IMR-90 (cell line): ENCODE measurements around the gene NINJ2. TPM values are rescaled to one million over a fixed set of nuclear protein-coding genes. Genes with fewer than 3 reads are reported as not detected.

Source experiments
- ATAC-seq: fragments of 200-7000 bp; cut with Tn5 transposase; 2 replicates; pipeline ENCODE4 v1.9.1; 2020; ENCODE audit warnings: low read depth, mild to moderate bottlenecking, moderate library complexity
- BruUV-seq: library from RNA; stranded (reverse); fragments of 400-500 nt; replicated peaks from 2 replicates; lab custom pipeline; 2021; lab: Mats Ljungman, UMichigan
- CTCF ChIA-PET: fragments of 300-600 bp; formaldehyde crosslinking; extraction: SDS; loops from one replicate; lab custom pipeline; 2021; ENCODE audit warnings: antibody characterized with exemption; lab: Yijun Ruan, JAX
- POLR2A ChIA-PET: fragments of 300-600 bp; sonication (Branson Sonifier 250); formaldehyde crosslinking; loops from one replicate; lab custom pipeline; 2022; ENCODE audit warnings: antibody characterized with exemption; ENCODE audit not compliant: unreplicated experiment; lab: Charles Lee
- DNase-seq: peaks from one replicate; pipeline ENCODE4 v3.0.0; 2013
- H2AFZ ChIP-seq: replicated peaks from 2 replicates; pipeline ENCODE3; 2013; ENCODE audit warnings: low read length, mild to moderate bottlenecking; ENCODE audit not compliant: poor library complexity
- H2AK5ac ChIP-seq: 2 replicates; pipeline ENCODE4 v1.6.1; 2013; ENCODE audit warnings: low read depth, low read length, inconsistent platforms
- H2AK9ac ChIP-seq: replicated peaks from 2 replicates; pipeline ENCODE3; 2013; ENCODE audit warnings: mild to moderate bottlenecking, low read depth, low read length, moderate library complexity; ENCODE audit not compliant: poor library complexity
- H2BK120ac ChIP-seq: 2 replicates; pipeline ENCODE4 v1.6.1; 2013; ENCODE audit warnings: low read depth, low read length, inconsistent platforms
- H2BK15ac ChIP-seq: 3 replicates; pipeline ENCODE4 v1.6.1; 2013; ENCODE audit warnings: low read depth, low read length, inconsistent platforms
- H2BK20ac ChIP-seq: 2 replicates; pipeline ENCODE4 v1.6.1; 2013; ENCODE audit warnings: low read depth, mild to moderate bottlenecking, inconsistent platforms, low read length, moderate library complexity
- H2BK5ac ChIP-seq: 2 replicates; pipeline ENCODE4 v1.6.1; 2013; ENCODE audit warnings: mild to moderate bottlenecking, low read depth, low read length, inconsistent platforms; ENCODE audit not compliant: poor library complexity, severe bottlenecking
- H3K14ac ChIP-seq: replicated peaks from 2 replicates; pipeline ENCODE4 v1.6.1; 2013; ENCODE audit warnings: low read depth, low read length, inconsistent platforms
- H3K18ac ChIP-seq: 2 replicates; pipeline ENCODE4 v1.6.1; 2013; ENCODE audit warnings: low read depth, low read length, control low read depth
- H3K23ac ChIP-seq: 2 replicates; pipeline ENCODE4 v1.6.1; 2013; ENCODE audit warnings: low read depth, low read length, inconsistent platforms
- H3K27ac ChIP-seq: 2 replicates; pipeline ENCODE4 v1.5.1; 2013; ENCODE audit warnings: mild to moderate bottlenecking, control low read depth, low read length; ENCODE audit not compliant: insufficient read depth
- H3K27me3 ChIP-seq: 2 replicates; pipeline ENCODE4 v1.6.1; 2013; ENCODE audit warnings: low read length; ENCODE audit not compliant: control insufficient read depth, insufficient read depth
- H3K36me3 ChIP-seq: 2 replicates; pipeline ENCODE4 v1.6.1; 2013; ENCODE audit warnings: low read length, mixed read lengths; ENCODE audit not compliant: control insufficient read depth, insufficient read depth
- H3K4ac ChIP-seq: 2 replicates; pipeline ENCODE4 v1.6.1; 2013; ENCODE audit warnings: low read depth, low read length, inconsistent platforms
- H3K4me1 ChIP-seq: 2 replicates; pipeline ENCODE4 v1.6.1; 2013; ENCODE audit warnings: low read length, mixed read lengths; ENCODE audit not compliant: control insufficient read depth, insufficient read depth
- H3K4me2 ChIP-seq: 2 replicates; pipeline ENCODE4 v1.6.1; 2013; ENCODE audit warnings: low read depth, mild to moderate bottlenecking, control low read depth, low read length, moderate library complexity
- H3K4me3 ChIP-seq: 2 replicates; pipeline ENCODE4 v1.5.1; 2013; ENCODE audit warnings: low read depth, mild to moderate bottlenecking, control low read depth, low read length, moderate library complexity; ENCODE audit not compliant: insufficient read depth
- H3K56ac ChIP-seq: 2 replicates; pipeline ENCODE4 v1.6.1; 2013; ENCODE audit warnings: low read length, inconsistent platforms; ENCODE audit not compliant: insufficient read depth; ENCODE audit errors: extremely low read depth
- H3K79me1 ChIP-seq, 2 experiments: 2 replicates each; pipeline ENCODE4 v1.6.1; 2013; ENCODE audit warnings: low read length in 2 of 2, inconsistent platforms in 1 of 2, low read depth in 1 of 2
- H3K9ac ChIP-seq: 2 replicates; pipeline ENCODE4 v1.6.1; 2013; ENCODE audit warnings: low read depth, low read length, control low read depth
- H3K9me1 ChIP-seq: 2 replicates; pipeline ENCODE4 v1.6.1; 2013; ENCODE audit warnings: low read length, inconsistent platforms; ENCODE audit not compliant: insufficient read depth
- H3K9me3 ChIP-seq: 2 replicates; pipeline ENCODE4 v1.6.1; 2013; ENCODE audit warnings: low read length; ENCODE audit not compliant: control insufficient read depth, insufficient read depth
- H4K20me1 ChIP-seq: 2 replicates; pipeline ENCODE4 v1.6.1; 2013; ENCODE audit warnings: low read length, inconsistent platforms; ENCODE audit not compliant: insufficient read depth
- H4K5ac ChIP-seq: 2 replicates; pipeline ENCODE4 v1.6.1; 2013; ENCODE audit warnings: mild to moderate bottlenecking, low read depth, low read length, control low read depth
- H4K8ac ChIP-seq, 2 experiments: 2 replicates each; pipeline ENCODE4 v1.6.1; 2013; ENCODE audit warnings: low read depth in 2 of 2, low read length in 2 of 2, control low read depth in 1 of 2, inconsistent platforms in 1 of 2
- H4K91ac ChIP-seq: 2 replicates; pipeline ENCODE4 v1.6.1; 2013; ENCODE audit warnings: low read depth, low read length, inconsistent platforms; ENCODE audit not compliant: insufficient read depth
- MAZ ChIP-seq: IDR thresholded peaks from 2 replicates; pipeline ENCODE4 v1.6.1; 2012; ENCODE audit warnings: low read depth, mild to moderate bottlenecking, low read length, improper control_type of control experiment, moderate library complexity, borderline replicate concordance
- NFE2L2 ChIP-seq: fragments of 150-350 bp; IDR thresholded peaks from 2 replicates; pipeline ENCODE4 v1.6.1; 2016; ENCODE audit warnings: low read depth, mild to moderate bottlenecking, low read length
- POLR2A ChIP-seq: IDR thresholded peaks from 2 replicates; pipeline ENCODE4 v1.6.1; 2012; ENCODE audit warnings: mild to moderate bottlenecking, low read depth, low read length
- RAD21 ChIP-seq: IDR thresholded peaks from 2 replicates; pipeline ENCODE4 v1.6.1; 2012; ENCODE audit warnings: low read length, improper control_type of control experiment
- RFX5 ChIP-seq: IDR thresholded peaks from 2 replicates; pipeline ENCODE4 v1.8.0; 2012; ENCODE audit warnings: low read depth, mild to moderate bottlenecking, low read length, moderate library complexity
- SMC3 ChIP-seq: fragments of 150-350 bp; IDR thresholded peaks from 2 replicates; pipeline ENCODE4 v1.6.1; 2016; ENCODE audit warnings: low read depth, mild to moderate bottlenecking, antibody characterized with exemption, low read length, moderate library complexity
- WGBS, 2 experiments: methylation state at CpG; one replicate each; pipeline versions ENCODE4 v1.1.5 to v1.1.7; 2013; ENCODE audit warnings: missing lambda C conversion rate in 2 of 2; ENCODE audit not compliant: insufficient read length in 1 of 2; ENCODE audit errors: extremely low coverage in 2 of 2; 5-methylcytosine and 5-hydroxymethylcytosine counted together
- dilution Hi-C: fragments of 300-500 bp; cut with HindIII; formaldehyde crosslinking; loops from one replicate; pipeline ENCODE4 v1.14.3; 2018; ENCODE audit warnings: low sequenced_read_pairs; ENCODE audit not compliant: unreplicated experiment
- in situ Hi-C: fragments of 300-500 bp; cut with MboI; formaldehyde crosslinking; loops from 3 replicates; pipeline ENCODE4 v1.14.3; 2019; ENCODE audit warnings: low sequenced_read_pairs, inconsistent platforms, mixed read lengths
- intact Hi-C: fragments of 100-400 bp; cut with micrococcal nuclease; formaldehyde crosslinking; loops from 2 replicates; pipeline ENCODE4 v1.10.0; 2022
- polyA plus RNA-seq, 3 experiments: library from polyadenylated mRNA; depleted of rRNA; stranded (reverse); fragments of >200 nt; gene quantifications; 2 replicates each; pipeline ENCODE4 v1.2.3, GENCODE V29; 2012; ENCODE audit warnings: low replicate concordance in 1 of 3
- total RNA-seq: library from RNA; depleted of rRNA; stranded (reverse); fragments of >200 nt; gene quantifications from 2 replicates; pipeline ENCODE4 v1.2.3, GENCODE V29; 2012
- TF ChIP-seq, protein P1 (sequence below): fragments of 150-350 bp; IDR thresholded peaks from 2 replicates; pipeline ENCODE4 v1.6.1; 2016; ENCODE audit warnings: low read depth, mild to moderate bottlenecking, low read length, moderate library complexity, borderline replicate concordance
- TF ChIP-seq, protein P2 (sequence below): fragments of 150-350 bp; IDR thresholded peaks from 2 replicates; pipeline ENCODE4 v1.6.1; 2017; ENCODE audit warnings: mild to moderate bottlenecking, antibody characterized with exemption, low read length, low read depth
- TF ChIP-seq, protein P3 (sequence below): conservative IDR thresholded peaks from 2 replicates; pipeline ENCODE4 v1.5.1; 2012; ENCODE audit warnings: mild to moderate bottlenecking, low read depth, low read length, improper control_type of control experiment

Gene NINJ2
- total and polyA plus RNA-seq, 2 of the 4 experiments (the other 2 are of a cell fraction): not detected

DNA sequence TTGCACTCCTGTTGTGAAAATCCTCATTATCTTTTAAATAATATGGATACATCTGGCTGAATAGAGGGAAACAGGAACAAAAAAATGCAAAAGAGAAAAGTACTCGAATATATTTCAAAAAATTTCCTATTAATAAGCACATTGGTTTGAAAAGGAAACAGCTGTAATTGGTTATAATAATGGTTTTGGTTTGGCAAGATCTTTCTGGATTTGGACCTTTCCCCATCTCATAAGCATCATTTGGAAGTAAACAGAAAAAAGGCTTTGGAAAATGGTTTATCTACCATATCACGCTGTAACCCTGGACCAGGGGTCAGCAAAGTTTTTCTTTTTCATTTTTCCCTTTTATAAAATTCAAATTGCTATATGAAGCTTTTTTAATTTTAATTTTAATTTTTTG, 2.8 kb upstream of the NINJ2 start:
- Histone ChIP-seq H3K4me3 (no peak overlapping the region), H2AK5ac (no peak overlapping the region), H3K4me1 (no peaks in the 10 kb centered on the region), H2BK120ac (no peak overlapping the region), H3K4me2 (no peak overlapping the region), H3K14ac (no peak overlapping the region), H3K18ac (no peak overlapping the region), H3K9ac (no peak overlapping the region), H2AK9ac (no peak overlapping the region), H3K79me1 (no peaks in the 10 kb centered on the region), H3K9me3 (no peaks in the 10 kb centered on the region), H3K27ac (no peak overlapping the region), H3K4ac (no peak overlapping the region), H3K23ac (no peak overlapping the region), H2BK15ac (no peak overlapping the region), H4K5ac (no peak overlapping the region), H4K91ac (no peak overlapping the region), H2AFZ (no peak overlapping the region), H3K56ac (no peak overlapping the region), H3K36me3 (no peaks in the 10 kb centered on the region), H3K9me1 (no peaks in the 10 kb centered on the region), H4K20me1 (no peaks in the 10 kb centered on the region), H2BK5ac (no peak overlapping the region), H3K27me3 (peaks cover 31% of the 10 kb centered on the region), H2BK20ac (no peak overlapping the region), H4K8ac (no peak overlapping the region)
- dilution Hi-C loops (no loop called here), in situ Hi-C loops (no loop called here), intact Hi-C loops (loop anchor here (10.0 kb wide), 1 partner anchor 59 kb away; no protein-coding TSS in a partner anchor)
- DNase-seq (no peak), ATAC-seq (no peak)
- no peak for TF ChIP-seq POLR2A
- TF ChIP-seq NFE2L2: no peak
- TF ChIP-seq MAZ: no peak
- TF ChIP-seq, protein P1, sequence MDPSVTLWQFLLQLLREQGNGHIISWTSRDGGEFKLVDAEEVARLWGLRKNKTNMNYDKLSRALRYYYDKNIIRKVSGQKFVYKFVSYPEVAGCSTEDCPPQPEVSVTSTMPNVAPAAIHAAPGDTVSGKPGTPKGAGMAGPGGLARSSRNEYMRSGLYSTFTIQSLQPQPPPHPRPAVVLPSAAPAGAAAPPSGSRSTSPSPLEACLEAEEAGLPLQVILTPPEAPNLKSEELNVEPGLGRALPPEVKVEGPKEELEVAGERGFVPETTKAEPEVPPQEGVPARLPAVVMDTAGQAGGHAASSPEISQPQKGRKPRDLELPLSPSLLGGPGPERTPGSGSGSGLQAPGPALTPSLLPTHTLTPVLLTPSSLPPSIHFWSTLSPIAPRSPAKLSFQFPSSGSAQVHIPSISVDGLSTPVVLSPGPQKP: no peak
- TF ChIP-seq, protein P2, sequence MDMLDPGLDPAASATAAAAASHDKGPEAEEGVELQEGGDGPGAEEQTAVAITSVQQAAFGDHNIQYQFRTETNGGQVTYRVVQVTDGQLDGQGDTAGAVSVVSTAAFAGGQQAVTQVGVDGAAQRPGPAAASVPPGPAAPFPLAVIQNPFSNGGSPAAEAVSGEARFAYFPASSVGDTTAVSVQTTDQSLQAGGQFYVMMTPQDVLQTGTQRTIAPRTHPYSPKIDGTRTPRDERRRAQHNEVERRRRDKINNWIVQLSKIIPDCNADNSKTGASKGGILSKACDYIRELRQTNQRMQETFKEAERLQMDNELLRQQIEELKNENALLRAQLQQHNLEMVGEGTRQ: no peak
- no peak for TF ChIP-seq RFX5
- TF ChIP-seq, protein P3, sequence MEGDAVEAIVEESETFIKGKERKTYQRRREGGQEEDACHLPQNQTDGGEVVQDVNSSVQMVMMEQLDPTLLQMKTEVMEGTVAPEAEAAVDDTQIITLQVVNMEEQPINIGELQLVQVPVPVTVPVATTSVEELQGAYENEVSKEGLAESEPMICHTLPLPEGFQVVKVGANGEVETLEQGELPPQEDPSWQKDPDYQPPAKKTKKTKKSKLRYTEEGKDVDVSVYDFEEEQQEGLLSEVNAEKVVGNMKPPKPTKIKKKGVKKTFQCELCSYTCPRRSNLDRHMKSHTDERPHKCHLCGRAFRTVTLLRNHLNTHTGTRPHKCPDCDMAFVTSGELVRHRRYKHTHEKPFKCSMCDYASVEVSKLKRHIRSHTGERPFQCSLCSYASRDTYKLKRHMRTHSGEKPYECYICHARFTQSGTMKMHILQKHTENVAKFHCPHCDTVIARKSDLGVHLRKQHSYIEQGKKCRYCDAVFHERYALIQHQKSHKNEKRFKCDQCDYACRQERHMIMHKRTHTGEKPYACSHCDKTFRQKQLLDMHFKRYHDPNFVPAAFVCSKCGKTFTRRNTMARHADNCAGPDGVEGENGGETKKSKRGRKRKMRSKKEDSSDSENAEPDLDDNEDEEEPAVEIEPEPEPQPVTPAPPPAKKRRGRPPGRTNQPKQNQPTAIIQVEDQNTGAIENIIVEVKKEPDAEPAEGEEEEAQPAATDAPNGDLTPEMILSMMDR: no peak
- TF ChIP-seq SMC3: no peak
- no peak for TF ChIP-seq RAD21
- WGBS, 2 experiments: no CpG with 5 or more reads among the region's 2 CpGs
- CTCF ChIA-PET: no interaction called here
- POLR2A ChIA-PET: no interaction called here
- no TSS peak for BruUV-seq
